Stimulated activated CD8-positive, alpha-beta memory T cell treated with anti-CD3 and anti-CD28 coated beads, Interleukin-7, amount 100 ng/mL, for 4 hours (primary cell): ENCODE data around the gene PKDREJ.

Experiments
- DNase-seq, 2 donors: peaks; one replicate each; pipeline ENCODE4 v3.0.0-alpha.2; 2020; ENCODE audit warnings: low read depth in 2 of 2

PKDREJ gene

DNA sequence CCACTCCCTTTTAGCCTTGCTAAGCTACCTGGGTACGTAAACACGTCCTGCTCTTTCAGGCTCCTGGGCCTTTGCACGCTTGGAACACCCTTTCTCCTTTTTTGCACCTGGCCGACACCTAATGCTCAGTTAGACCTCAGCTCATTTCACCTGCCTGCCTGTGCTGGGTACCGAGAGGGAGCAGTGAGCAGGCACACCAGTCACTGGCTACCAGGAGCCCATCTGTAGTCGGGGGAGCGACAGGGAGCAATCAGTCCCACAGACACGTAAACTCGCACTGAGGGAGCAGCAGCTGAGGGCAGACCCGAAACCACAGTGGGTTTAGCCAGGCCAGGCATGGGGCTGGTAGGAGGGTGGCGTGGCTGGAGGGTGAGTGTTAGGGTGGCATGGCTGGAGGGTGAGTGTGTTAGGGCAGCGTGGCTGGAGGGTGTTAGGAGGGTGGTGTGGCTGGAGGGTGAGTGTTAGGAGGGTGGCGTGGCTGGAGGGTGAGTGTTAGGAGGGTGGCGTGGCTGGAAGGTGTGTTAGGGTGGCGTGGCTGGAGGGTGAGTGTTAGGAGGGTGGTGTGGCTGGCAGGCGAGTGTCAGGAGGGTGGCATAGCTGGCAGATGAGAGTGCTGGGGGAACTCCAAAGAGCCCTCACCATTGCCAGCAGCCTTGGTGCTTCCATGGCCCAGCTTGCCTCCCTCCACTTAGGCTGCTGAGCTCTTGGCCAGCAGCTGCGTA lies 27.1 kb upstream of the PKDREJ start:
- DNase-seq = no peak

DNA sequence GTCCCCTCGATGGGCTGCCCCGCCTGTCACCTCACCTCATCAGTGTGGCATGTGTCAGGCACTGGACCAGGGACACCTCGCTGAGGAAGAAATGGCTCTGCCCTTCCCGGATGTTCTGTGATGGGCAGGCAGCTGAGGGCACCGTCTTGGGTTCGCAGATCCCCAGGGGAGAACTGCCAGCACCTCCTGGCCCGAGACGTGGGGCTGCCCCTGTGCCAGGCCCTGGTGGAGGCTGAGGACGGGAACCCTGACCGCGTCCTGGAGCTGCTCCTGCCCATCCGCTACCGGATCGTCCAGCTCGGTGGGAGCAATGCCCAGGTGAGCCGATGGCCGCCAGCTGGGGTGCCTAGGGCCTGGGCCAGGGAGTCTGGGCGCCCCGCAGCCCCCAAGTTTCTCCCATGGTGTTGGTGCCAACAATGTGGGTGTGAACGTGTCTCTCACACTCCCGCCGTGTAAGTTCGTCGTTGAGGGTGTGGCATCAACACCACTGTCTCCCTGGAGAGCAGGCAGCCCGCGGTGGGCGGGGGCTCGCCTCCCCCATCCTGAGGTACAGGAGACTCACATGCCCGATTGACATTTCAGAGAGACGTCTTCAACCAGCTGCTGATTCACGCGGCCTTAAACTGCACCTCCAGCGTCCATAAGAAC lies 26.2 kb upstream of the PKDREJ start:
- DNase-seq = peak in 1 of 2 donors; percentile 48

DNA sequence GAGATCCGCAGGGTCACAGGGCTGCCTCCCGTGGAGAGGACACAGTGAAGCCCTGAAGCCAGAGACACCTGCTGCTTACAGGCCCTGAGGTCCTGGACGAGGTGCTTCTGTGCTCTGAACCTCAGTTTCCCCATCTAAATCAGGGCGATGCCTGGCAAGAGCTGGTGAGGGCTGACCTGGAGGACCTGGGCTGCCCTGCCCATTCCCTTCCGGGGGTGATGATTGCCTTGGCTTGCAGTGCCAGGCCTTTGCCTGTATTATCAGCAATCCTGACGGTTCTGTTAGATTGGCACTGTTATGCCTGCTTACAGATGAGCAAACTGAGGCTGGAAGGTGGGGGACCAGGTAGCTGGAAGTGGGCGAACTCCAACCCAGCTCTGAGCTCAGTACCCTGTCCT lies 25.7 kb upstream of the PKDREJ start:
- no peak for DNase-seq

DNA sequence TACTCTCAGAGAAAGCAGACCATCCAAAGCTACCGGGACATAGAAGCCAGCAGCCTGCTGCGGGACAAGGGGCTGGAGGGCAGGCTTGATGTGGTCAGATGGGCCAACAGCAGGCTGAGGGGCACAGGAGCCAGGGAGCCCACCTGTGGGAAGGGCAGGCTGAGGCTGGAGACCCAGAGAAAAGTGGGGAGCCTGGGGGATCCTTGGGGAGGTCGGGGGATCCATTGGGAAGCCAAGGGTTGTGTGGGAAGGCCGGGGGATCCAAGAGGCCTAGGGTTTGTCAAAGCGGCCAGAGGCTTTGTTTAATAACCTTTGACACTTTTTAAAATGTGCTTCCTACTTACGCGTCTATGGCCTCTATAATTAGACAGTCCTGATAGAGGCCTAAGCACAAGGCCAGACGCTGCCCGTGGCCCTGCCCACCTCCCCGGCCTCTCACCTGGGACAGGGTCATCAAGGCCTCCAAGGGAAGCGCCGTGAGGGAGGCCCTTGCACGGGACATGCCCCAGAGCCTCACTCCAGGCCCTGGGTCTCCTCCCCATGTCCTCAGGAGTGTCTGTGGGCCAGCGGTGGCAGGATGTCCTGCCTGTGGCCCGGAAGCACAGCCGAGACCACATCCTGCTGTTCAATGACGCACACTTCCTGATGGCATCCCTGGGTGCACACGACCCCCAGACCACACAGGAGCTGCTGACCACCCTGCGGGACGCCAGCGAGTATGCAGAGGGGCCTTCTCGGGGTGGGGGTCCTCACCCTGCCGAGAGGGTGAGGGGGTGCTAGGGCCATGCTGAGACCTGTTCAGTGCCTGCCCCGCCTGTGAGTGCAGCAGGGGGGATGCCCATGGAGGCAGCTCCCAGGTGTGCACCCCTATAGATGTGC lies 25.0 kb upstream of the PKDREJ start:
- DNase-seq = peak in 1 of 2 donors; percentile 36

DNA sequence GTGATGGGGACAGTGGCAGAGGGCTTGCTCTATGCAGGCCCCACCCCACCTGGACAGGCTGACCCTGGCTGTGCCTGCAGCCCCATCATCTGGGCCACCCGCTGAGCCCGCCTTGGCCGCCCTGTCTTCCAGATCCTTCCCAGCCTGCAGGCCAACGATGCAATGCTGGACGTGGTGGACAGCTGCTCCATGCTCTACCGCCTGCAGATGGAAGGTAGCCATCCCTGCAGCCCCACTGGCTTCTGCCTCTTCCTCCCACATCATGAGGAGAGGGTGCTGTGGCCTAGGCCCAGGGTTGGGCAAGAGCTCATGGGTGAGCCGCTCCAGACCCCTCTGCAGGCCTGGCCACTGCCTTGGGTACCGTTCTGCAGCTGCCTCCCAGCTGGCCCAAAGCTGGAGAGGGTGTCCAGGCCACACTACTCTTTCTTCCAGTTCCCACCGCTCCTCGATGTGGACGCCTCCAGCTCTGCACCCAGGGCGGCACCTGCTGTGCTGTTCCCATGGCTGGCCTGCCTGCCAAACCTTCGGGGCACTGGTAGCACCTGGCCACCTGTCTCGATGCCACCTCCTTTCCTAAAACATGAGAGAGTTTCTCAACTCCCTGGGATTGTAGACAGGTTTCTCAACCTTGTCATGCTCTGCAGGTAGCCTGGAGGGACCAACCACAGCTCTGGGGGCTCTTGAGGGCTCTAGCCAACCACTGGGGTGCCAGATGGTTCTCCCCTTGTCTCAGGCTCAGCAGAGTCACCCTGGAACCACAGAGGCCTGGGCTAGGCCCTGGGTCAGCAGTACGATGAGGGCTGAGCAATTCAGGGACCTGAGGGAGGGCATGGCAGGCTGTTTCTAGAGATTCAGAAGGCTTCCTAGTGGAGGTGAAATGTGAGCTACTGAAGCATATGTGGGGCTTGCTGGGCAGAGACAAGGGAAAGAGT lies 24.1 kb upstream of the PKDREJ start:
- DNase-seq = no peak

DNA sequence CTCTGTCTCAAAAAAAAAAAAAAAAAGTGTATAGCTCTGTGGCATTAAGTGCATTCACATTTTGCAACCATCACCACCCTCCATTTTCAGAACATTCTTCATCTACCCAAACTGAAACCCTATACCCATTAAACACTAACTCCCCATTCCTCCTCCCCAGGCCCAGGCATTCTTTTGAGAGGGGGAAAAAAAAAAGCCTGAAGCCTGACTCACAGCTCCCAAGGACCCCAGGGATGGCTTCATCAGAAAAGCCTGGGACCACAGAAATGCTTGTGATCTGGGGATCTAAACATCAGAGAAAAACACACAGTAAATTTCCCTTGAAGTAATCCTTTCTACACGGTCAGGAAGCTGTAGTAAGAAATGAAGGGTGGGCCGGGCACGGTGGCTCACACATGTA lies 22.9 kb upstream of the PKDREJ start:
- no peak for DNase-seq

DNA sequence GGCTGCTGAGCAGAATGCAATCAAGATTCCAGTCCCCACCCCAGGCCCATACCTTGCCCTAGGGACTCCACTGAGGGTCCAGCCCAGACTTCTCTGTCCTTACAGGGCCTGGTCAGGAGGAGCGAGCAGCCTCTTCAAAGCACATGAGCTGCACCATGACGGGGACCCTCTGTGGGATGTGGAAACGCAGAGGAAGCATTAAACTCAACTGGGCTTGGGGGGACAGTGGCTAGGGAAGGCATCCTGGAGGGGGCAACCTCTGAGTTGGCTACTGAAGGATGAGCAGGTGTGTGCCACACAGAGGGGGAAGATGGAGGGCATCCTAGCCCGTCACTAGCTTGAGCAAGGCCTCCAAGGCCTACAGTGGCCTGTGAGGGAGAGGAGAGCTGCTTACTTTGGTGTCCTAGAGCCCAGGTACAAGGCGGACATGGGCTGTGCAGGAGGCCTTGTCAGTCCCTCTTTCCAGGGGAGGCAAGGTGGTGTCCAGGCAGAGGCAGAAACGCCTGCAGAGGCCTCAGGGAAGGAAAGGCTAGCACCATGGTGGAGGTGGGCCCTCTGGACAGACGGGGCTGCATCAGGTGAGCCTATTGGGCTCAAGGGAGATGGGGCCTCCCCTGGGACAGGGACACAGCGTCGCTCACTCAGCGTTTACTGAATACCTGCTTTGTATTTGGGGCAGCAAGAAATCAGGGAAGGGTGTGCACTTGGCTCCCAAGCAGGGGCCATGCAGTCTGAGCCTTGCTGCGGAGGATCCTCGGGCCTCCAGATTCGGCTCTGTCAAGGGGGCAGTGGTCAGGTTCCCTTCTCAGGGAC lies 18.9 kb upstream of the PKDREJ start:
- DNase-seq = no peak

DNA sequence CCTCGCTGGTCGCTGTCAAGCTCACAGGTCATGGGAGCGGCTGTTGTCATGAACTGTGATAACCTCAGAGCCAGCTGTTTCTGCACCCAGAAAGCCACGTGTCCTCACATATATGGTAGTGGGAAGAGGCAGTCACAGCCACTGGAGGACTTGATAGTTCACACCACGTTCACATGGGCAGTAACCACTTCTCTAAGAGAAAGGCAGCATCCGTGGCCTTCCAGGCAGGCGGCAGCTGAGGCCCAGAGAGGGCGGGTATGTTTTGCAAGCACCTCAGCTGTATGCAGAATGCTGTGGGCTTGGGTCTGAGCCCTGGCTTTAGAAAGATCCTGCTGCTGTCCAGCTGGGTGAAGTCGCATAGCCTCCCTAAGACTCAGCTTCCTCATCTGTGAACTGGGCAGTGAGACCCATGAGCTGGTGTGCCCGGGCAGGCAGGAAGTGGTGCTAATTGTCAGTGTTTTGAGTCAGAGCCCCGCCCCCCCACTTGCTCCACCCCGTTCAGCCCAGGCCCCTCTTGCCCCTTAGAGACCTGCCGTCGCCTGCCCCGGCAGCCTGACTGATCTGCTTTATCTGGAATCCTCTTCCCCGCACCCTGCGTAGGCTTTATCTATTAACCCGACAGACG lies 18.0 kb upstream of the PKDREJ start:
- peak; percentile 32 to 33 for DNase-seq

DNA sequence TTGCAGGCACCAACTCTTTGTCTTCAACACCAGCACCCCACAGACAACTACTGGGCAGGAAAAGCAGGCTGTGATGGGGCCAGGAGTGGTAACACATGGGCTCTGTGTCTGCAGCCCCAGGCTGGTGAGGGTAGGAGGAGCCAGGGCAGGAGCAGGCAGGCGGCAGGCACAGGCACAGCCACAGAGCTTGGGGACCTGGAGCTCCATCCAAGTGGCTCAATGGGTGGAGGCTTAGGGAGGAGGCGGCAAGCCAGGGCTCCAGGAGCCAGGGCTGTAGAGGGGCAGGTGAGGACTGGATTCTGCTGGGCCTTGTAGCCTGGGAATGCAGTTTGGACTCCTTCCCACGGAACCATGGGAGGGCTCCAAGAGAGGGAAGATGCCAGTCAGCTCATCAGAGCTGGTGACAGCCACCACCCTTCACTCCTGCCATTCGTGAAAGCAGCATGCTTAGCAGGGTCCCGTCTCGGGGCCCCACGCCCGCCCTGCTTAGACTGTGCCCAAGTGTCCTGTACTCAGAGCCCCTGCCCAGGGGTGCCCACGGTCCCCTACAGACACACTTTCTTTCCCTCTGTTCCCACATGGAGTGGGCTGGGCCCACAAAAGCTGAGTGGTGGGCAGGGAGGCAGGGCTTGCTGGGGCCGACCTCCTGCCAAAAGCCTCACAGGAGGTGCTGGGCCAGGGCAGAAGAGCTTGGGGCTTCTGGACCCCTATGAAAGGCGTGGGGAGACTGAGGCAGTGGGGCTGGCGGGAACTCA lies 17.1 kb upstream of the PKDREJ start:
- DNase-seq = no peak

DNA sequence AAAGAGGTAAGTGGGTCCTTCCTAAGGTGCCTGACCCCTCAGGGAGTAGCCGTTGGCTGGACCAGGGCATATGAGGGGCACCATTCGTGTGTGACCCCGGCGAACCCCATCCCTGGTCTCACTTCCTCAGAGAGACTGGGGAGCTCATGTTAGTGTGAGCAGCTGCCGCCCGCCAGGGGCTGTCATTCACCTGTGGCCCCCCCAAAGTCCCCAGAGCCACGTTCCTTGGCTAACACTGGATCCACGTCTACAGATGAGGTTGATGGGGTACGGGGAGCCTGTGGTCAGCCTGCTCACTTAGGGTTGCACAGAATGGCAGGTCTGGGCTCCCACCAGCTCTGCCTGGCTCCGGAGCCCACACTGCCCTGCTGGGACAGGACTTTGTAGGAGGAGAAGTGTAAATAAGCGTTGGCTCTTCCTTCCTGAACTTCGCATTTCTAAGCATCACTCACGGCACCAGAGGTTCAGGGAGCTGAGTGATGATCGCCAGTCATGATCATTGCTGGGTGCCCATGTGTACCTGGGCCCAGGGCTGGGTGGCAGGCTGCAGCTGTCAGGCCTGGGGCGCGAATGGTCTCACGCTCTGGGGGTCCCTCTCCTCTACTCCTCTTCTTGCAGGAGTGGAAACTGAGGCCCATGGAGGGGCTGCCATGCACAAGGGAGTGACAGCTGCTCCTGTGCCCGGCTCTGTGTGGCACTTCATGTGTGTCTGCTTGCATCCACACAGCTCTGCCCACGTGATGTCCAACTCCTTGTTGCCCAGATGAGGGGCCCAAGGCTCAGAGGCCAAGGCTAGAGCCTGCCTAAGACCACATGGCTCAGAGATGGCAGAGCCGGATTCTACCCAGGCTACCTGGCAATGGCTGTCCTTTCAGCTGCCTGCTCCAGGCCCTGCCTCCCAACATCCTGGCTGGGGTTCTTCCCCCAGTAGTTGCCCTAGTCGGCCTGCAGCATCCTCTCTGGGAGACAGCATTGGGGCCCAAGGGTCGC lies 15.8 kb upstream of the PKDREJ start:
- no peak for DNase-seq

DNA sequence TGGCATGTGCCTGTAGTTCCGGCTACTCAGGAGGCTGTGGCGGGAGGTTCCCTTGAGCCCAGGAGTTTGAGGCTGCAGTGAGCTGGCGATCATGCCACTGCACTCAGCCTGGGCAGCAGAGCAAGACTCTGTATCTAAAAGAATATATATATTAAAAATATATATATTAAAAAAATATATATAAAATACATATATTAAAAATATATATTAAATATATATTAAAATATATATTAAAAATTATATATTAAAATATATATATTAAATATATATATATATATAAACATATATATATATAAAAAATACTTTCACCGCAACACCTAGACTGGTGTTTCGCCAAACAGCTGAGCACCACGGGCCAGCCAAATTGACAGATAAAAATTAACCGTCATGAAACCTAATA lies 13.4 kb upstream of the PKDREJ start:
- no peak for DNase-seq

DNA sequence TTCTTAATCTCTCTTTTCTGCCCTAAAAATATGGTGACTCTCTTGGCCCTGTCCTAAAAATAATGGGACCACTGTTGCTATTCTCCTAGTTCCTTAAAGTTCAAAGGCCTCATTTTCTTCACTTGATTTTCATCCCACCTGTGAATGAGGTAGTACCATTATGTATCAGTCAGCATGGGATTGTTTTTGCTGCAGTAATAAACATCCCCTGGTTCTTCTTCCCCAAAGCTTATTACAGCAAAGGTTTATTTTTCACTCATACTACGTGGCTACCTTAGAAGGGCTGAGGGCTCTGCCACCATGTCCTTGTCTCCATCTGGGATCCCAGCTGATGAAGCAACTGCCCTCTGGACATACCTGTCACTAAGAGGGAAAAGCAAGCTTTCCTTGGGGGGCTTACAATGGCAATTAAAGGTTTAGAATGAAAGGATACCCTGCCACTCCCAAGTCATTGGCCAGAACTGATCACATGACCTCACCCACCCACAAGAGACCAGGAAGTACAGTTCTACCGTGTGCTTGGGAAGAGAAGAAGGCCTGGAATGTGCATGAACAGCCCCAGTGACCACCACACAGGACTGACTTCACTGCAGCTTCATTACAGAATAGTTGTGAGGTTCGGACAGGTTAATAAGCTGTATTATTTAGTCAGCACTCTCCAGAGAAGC lies 12.4 kb upstream of the PKDREJ start:
- DNase-seq = no peak

DNA sequence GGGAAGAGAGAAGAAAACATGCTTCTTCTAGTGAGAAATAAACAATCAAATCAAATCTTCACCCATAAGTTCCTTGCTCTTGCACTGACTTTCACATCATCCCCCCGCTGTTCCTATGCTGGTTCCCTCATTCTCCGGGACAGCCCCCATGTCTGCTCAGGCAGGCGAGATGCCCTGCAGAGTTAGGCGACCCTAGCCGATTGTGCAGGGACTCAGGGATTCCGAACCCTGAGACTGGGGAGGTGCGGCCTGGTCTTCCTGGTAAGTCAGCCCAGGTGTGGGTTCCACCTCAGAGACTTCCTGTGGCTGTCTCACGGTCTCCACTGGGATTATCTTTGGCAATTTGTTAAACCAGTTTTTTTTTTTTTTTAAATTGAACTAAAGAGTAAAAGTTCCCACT lies 11.2 kb upstream of the PKDREJ start:
- no peak for DNase-seq

DNA sequence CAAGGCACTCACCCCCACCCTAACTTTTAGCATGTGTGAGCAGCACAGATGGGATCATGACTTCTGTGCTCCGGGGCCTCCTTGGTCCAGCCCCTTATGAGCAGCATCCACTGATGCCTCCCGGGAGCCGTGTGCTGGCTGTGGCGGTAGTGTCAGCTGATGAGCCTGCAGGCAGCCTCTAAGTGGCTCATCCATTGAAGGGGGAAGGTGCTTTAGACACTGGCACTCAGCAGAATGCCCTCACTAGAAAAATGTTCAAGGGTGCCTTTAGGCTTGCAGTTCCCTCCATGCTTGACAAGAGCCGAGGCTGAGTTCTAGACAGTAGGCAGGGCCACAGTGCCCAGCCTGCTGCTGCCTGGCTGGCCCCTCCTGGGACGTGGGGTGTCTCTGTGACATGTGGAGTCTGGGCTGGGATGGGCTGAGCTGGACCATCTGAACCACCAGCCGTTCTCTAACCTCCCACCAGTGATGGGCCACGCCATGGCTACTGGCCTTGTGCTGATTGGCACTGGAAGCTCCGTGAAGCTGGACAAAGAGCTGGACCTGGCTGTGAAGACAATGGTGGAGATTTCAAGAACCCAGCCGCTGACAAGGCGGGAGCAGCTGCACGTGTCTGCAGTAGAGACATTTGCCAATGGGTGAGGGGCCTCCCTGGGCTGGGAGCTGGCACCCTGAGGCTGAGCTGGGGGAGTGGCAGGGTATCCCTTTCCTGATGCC lies 10.4 kb upstream of the PKDREJ start:
- DNase-seq = no peak

DNA sequence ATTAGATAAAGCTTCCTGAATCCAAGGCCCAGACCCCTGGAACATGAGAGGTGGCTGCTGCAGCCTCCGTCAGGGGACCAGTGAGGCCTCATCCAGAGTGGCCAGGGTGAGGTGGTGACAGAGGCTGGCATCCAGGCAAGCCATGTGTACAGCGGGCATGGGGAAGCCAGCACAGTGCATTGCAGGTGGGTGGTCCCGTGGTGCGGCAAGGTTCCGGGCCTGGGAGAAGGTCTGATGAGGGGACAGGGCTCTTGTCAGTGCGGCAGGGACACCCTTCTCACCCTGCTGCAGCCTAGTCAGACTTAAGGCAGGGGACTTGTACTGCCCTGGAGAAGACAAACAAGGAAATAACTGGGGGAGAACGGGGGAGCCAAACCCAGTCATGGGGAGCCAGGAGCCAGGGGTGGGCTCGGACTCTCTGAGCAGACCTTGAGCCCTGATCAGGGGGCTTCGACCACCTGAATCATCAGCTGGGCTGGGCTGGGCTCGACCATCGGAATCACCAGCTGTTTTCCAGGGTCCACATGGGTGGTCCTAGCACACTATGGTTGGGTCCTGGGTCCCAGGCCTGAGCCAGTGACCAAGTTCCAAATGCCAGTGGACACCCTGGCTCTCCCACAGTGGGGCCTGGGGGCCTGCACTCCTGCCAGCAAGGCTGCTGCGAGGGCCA lies 9.8 kb upstream of the PKDREJ start:
- DNase-seq = no peak

DNA sequence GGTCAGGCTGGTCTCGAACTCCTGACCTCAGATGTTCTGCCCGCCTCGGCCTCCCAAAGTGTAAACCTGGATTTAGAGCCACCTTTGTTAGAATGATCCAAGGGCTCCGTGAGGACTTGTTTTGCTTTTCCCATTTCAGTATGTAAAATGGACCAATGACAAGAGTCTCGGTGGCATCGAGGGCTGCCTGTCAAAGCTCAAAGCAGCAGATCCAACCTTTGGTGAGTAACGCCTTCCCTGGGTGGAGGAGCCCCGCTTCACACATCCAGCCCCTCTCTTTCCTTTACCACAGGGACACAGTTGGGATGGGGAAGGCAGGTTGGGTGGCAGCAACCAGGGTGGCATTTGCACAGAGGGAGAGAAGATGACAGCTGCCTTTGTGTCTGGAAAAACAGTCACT lies 9.1 kb upstream of the PKDREJ start:
- no peak for DNase-seq

DNA sequence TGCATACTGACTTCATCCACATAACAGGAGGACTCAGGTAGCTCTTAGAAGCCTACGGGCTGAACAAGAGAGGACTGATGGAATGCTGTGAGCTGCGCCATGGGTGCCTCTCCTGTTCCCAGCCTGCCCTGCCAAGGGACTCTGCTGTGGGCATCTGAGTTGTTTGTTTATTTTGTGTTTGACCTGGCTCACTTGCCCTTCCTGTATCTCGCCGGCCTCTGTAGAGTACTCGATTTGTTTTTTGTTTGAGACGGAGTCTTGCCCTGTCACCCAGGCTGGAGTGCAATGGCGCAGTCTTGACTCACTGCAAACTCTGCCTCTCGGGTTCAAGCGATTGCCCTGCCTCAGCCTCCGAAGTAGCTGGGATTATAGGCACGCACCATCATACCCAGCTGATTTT lies 6.4 kb upstream of the PKDREJ start:
- DNase-seq = no peak
